CD4-positive, alpha-beta T cell treated with Interleukin-12 subunit alpha and Interleukin-12 subunit beta, for 1 hour (primary cell): ENCODE results near the gene RPS6KC1.
"Not testable (repeated sequence)": the region's sequence is repeated elsewhere in the genome, so short reads cannot be mapped to it uniquely, and the experiment has no call there.

Experiments
- DNase-seq: peaks from one replicate; pipeline ENCODE4 v3.0.0-alpha.2; 2020

The RPS6KC1 gene

DNA sequence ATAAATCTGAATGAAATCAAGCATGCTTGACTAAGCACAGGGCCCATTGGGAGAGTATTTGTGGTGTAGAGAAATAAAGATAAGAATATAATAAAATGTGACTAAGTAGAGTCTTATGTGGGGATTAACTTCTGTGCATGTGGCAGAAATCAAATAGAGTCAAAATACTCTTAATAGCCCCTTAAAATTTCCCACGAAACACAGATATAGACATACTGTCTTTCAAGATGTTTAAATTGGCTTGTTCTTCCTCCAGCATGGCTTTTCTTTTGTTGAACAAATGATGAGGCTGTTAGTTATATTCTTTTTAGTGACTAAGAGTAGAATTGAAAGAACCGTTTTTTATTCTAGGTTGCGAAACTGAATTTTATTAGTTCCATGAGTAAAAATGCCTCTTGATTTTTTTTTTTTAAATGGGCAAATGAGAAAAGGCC, 112.3 kb downstream of the RPS6KC1 start:
- DNase-seq, result no peak

DNA sequence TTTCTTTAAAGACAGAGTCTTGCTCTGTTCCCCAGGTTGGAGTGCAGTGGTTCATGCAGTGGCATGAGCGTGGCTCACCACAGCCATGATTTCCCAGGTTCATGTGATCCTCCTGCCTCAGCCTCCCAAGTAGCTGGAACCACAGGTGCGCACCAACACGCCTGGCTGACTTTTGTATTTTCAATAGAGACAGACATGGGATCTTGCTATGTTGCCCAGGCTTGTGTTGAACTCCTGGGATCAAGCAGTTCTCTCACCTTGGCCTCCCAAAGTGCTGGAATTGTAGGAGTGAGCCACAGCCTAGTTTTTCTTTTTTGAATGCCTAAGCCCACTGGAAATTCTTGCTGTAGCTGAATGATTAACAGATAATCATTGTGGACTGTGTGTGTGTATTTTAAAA, 113.5 kb downstream of the RPS6KC1 start:
- no peak for DNase-seq

DNA sequence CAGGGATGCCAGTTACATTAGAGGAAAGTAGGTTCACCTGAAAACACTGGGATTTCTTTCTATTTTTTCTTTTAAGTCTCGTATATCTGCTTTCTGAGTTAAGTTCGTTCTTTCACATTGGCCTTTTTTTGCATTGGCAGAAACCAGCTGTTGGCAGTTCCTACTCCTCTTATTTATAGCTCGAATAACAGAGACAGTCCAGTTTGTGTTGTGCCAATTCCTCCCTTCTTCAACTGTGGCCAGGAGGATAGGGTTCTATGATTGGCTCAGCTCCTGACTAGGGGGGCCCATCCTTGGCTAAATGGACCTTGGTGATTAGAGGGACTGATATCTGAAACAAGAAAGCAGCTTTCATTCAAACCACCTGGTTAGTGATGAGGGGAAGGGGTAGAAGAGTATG, 115.8 kb downstream of the RPS6KC1 start:
- no peak for DNase-seq

DNA sequence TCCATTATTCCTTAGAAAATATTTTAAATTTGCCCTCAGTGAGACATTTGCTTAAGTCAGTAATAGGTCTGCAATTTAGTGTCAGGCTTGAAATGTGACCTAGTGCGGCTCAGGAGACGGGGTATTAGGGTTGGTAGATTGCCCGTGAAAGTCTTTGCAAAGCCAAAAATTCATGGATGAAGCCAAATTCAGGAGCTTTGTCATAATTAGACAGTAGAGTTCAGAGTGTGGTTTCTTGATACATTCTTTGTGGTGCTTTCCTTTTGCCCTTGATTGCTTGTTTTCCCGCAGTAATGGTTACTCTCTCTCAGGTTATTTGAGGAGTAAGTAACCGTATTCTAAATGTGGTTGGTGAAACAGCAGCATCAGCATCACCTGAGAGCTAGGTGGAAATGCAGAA, 120.7 kb downstream of the RPS6KC1 start:
- DNase-seq, result no peak

DNA sequence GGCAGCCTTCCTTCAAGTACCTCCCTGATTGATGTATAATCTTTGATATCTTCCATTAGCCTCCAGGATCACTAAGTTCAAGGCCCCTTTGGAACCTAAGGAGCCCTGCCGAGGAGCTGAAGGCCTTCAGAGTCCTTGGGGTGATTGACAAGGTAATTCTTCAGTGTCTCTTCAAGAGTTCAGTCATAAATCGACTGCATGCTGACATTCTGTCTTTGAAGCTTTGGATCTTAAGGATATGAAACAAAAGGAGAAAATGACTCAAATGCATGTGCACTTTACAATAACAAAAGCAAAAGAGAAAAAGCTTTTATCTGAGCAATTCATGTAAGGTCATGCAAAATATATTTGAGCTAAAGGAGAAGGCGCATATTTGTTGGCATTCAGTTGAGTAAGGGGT, 125.3 kb downstream of the RPS6KC1 start:
- no peak for DNase-seq

DNA sequence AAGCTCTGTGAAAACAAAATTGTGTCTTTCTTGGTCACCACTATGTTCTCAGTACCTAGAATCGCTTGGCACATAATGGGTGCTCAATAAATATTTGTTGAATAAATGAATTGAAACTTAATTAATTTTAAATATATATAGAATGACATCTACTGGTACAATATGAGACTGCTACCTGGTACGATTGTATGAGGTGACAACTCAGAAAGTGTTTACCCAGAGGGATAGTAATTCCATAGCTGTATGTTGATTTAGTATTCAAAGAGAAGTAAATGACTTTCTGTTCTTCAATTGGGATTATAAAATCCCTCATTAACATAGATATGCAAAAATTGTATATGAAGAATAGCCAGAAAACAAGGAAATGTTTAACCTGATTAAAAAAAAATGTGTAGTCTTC, 128.7 kb downstream of the RPS6KC1 start:
- no peak for DNase-seq

DNA sequence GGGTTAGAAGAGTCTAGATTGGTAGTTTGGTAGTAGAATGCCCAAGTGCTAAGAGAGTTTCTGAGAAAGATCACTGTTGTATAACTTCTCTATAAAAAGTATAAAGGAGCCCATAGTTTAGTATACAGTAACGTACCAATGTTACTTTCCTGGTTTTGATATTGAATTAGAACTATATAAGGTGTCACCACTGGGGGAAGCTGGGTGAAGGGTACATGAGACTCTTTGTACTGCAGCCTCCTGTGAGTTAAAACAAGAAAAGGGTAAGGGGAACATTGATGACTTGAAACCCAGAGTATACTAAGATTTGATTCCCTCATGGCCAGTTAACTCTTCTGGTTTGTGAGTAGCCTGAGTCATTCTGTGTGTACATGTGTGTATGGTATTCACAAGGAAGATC, 129.8 kb downstream of the RPS6KC1 start:
- DNase-seq, result no peak

DNA sequence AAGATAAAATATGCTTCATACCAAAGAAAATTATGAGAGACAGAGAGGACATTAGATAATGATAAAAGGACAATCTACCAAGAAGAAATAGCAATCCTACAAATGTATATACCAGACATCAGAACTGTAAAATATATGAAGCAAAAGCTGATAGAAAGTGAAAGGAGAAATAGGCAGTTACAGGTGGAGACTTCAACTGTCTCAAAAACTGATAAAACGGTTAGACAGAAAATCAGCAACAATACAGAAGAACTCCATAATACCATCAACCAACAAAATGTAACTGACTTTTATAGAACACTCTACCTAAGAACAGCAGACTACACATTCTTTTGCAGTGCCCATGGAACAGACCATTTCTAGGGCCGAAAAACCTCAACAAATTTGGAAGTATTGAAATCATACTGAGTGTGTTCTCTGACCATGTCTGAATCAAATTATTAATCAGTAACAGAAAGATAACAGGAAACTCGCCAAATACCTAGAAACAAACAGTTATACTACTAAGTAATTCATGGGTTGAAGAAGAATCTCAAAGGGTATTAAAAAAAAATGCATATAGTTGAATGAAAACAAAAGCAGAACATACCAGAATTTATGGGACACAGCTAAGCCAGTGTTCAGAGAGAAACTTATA, 132.1 kb downstream of the RPS6KC1 start:
- no peak for DNase-seq

DNA sequence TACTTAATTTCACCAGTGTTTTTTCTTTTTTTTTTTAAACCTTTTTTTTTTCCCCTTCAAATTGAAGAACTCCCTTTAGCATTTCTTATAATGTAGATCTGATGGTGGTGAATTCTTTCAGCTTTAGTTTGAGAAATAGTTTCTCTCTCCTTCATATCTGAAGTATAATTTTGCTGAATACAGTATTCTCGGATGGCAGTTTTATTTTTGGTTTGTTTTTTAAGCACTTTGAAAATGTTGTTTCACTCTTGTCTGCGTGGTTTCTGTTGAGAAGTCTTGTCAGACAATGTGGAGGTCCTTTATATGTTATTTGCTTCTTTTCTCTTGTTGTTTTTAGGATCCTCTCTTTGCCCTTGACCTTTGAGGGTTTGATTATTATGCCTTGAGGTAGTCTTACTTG, 135.1 kb downstream of the RPS6KC1 start:
- no peak for DNase-seq

DNA sequence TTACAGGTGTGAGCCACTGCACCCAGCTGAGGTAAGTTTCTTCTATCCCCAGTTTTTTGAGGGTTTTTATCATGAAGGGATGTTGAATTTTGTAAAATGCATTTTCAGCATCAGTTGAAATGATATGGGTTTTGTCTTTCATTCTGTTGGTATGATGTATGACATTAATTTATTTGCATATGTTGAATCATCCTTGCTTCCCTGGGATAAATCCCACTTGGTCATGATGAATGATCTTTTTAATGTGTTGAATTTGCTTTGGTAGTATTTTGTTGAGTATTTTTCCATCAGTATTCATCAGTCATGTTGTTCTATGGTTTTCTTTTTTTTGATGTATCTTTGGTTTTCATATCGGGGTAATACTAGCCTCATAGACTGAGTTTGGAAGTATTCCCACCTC, 141.0 kb downstream of the RPS6KC1 start:
- DNase-seq, result no peak

DNA sequence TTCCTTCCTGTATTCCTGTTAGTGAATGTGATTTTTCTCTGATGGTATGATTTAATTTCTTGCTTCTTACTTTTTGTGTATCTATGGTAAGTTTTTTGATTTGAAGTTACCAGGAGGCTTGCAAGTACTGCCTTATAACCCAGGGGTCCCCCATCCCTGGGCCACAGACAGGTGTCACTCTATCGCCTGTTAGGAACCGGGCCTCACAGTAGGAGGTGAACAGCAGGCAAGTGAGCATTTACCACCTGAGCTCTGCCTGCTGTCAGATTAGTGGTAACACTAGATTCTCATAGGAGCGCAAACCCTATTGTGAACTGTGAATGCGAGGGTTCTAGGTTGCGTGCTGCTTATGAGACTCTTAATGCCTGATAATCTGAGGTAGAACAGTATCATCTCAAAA, 143.3 kb downstream of the RPS6KC1 start:
- DNase-seq, result no peak

DNA sequence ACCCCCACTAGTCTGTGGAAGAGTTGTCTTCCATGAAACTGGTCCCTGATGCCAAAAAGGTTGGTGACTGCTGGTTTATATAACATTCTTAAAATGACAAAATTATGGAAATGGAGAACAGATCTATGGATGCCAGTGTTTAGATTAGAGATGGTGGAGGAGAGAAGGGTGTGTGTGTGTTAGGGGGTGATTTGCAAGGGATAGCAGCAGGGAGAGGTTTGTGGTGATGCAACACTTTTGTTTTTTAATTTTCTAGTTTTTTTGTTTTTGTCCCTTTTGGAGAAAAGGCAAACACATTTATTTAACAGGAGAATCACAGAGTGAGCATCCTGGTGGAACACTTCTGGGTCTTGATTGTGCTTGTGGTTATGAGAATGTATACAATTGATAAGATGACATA, 143.8 kb downstream of the RPS6KC1 start:
- no peak for DNase-seq

DNA sequence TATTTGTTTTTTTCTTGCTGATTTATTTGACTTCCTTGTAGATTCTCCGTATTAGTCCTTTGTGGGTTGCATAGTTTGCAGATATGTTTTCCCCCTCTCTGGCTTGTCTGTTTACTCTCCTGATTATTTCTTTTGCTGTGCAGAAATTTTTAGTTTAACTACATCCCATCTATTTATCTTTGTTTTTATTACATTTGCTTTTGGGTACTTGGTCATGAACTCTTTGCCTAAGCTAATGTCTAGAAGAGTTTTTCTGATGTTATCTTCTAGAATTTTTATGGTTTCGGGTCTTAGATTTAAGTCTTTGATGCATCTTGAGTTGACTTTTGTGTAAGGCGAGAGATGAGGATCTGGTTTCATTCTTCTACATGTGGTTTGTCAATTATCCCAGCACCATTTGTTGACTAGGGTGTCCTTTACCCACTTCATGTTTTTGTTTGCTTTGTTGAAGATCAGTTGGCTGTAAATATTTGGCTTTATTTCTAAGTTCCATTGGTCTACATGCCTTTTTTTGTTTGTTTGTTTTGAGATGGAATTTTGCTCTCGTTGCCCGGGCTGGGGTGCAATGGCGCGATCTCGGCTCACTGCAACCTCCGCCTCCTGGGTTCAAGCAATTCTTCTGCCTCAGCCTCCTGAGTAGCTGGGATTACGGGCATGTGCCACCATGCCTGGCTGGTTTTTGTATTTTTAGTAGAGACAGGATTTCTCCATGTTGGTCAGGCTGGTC, 145.4 kb downstream of the RPS6KC1 start:
- not testable (repeated sequence) for DNase-seq

DNA sequence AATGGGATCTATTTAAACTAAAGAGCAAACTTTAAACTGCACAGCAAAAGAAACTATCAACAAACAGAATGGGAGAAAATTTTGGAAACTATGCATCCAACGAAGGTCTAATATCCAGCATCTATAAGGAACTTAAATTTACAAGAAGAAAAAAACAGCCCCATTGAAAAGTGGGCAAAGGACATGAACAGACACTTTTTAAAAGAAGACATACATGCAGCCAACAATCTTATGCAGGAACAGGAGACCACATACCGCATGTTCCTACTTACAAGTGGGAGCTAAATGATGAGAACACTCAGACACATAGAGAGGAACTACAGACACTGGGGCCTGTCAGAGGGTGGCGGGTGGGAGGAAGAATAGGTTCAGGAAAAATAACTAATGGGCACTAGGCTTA, 149.6 kb downstream of the RPS6KC1 start:
- no peak for DNase-seq

DNA sequence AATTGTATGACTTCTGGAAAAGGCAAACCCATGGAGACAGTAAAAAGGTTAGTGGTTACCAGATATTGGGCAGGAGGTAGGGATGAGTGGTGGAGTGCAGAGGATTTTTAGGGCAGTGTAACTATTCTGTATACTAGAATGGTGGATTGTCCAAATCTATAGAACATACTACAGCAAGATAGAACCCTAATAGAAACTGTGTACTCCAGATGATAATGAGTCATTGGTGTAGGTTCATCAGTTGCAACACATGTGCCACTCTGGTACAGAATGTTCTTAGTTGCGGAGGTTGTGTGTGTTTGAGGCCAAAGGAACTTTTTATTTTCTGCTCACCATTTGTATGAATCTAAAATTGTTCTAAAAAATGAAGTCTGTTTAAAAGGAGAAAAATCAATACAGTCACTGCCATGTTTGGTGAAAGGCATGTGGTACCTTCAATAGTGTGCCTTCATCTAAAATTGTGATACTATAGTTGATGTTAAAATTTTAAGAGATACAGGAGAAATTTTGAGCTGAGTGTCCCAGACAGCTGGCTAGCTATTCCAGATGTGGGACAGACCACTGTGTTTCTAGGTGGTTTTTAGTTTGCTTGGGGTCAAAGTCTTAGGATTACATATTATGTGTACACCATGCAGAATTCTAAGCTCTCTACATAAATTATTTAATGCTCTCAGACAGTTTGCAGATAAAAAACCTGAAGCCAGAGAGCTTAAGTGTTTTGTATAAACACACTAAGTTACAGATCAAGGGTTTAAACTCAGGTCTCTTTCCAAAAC, 150.5 kb downstream of the RPS6KC1 start:
- no peak for DNase-seq

DNA sequence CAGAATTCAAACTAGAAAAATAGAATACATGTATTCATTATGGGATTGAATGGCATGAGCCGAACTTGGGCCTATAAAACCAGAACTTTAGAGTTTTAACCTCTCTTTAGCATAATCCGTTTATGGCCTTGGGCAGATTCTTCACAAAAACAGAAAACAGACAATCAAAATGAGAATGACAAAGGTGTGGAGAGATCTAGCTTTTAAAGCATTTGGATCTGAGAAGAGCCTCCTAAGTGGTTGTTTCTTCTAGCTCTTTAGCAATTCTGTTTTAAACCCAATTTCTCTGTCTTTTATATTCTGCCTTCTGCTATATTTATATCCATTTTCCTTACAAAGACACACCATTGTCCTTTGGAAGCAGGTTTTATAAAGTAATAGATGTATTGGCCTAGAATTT, 160.2 kb downstream of the RPS6KC1 start:
- DNase-seq, result no peak

DNA sequence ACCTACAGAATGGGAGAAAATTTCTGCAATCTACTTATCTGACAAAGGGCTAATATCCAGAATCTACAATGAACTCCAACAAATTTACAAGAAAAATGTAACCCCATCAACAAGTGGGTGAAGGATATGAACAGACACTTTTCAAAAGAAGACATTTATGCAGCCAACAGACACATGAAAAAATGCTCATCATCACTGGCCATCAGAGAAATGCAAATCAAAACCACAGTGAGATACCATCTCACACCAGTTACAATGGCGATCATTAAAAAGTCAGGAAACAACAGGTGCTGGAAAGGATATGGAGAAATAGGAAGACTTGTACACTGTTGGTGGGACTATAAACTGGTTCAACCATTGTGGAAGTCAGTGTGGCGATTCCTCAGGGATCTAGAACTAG, 168.0 kb downstream of the RPS6KC1 start:
- DNase-seq, result not testable (repeated sequence)

DNA sequence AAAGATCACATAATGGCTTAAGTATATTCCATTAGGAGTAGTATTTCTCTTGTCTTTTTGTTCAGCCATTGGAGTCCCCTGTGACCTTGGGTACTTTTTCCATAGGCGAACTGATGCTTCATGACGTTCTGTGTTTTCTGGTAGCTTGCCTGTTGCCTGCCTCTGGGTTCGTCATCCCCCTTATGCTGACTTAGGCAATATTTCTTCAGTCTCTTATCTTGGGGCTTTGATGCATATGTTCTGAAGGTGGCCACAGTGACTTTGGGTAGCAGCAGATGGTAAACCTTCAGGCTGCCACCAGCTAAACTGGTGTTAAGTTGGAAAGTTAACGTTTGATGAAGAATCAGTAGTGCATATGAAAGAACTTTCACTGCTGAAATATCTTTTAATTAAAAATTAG, 170.2 kb downstream of the RPS6KC1 start:
- no peak for DNase-seq

DNA sequence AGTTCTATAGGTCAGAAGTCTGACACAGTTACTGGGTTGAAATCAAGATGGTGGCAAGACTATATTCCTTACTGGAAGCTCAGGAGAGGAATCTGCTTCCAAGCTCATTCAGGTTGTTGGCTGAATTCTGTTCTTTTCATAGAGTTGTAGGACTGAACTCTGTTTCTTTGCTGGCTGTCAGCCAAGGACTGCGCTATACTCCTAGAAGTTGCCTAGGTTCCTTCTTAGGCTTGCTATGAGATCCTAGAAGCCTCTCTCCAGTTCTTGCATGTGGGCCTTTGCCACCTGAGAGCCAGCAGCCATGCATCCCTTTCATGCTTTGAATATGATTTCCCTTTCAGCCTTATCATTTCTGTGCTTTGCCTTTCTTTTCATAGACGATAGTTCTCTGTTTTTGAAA, 176.4 kb downstream of the RPS6KC1 start:
- no peak for DNase-seq

DNA sequence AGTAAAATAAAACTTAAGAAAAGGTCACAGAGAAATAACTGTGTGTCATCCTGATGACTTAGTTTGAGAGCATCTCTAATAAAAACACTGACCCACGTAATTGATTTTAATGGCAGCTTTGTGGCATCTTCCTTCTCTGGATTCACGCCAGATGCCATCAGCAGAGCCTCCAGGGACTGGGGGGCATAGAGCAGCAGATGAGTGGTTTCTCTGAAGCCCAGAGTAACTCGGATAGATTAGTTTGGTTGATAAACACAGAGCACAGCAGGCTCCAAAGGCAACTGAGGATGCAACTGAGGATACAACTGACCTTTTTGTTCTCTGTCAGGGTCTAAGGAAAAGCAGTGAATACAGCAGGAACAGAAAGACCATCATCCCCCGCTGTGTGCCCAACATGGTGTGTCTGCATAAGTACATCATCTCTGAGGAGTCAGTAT, 180.8 kb downstream of the RPS6KC1 start:
- DNase-seq, result no peak

DNA sequence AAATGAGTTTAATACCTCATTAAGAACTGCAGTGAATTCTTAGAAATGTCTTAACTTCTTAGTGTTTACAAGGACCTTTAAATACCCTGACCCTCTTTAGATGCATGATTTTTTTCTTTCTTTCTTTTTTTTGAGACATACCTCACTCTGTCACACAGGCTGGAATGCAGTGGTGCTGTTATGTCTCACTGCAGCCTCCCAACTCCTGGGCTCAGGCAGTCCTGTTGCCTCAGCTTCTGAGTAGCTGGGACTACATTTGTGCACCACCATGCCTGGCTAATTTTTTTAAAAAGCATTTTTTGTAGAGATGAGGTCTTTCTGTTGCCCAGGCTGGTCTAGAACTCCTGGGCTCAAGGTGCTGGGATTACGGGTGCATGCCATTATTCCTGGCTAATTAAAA, 191.8 kb downstream of the RPS6KC1 start:
- no peak for DNase-seq

DNA sequence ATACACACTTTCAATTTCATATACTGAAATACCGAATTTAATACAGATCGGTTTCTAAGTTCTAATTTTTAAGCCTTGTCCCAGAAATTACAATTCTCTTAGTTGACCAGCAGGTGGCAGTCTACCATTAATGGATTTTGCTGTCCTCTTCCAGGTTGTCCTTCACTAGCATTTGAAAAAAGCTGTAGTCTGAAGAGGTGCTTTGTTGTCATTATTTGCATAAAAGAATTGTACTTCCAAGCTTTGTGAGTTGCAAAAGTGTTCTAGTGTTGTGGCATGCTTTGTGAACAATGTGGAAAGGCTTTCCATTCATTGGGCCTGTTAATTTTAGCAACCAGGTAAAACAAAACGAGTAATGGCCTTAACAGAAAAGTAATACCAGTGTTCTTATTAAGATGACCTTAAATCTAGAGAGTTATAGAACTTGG, 193.6 kb downstream of the RPS6KC1 start:
- peak; percentile 35 for DNase-seq

DNA sequence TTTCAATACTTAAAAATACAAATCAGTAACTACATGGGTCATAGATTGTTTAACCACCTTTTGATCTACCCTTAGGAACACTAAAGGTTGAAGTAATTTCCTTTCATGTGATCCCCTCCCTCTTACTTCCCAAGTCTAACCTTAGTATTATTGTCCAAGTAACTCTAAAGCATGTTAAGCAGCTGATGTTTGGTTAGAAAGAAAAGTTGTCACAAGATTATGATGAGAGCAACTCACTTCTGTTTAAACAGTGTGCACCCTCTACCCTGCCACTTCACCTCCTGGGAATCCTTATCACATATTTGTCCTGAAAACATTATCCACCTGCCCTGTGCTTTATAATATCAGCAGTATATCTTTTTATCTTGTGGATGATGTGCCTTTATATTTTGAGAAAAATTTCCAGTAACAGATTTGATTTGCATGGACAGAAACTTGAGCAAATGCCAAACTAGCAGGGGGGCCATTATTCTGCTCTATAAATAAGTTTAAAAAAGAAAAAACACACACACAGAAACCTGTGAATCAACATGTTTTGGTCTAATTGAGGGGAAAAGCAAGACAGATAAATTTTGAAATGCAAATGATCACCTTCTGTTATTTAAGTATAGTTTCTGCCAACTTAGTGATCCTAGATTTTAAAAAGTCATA, 194.3 kb downstream of the RPS6KC1 start:
- no peak for DNase-seq

DNA sequence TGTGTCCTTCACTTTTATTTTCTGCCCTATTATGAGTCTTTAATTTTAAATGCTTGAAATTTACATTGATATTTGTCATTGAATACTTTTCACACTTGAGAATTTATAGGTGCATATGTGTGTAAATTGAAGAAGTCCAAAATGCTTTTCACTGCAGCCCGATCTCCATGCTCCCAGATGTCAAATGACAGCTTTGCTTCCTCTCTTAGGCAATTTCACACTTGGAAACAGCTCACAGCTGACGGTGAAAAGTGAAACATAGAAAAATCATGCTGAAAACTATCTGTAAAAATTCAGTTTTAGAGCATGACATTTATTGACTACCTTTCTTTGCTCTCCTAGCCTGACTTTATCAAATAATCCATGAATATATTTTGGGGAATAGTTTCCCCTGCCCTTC, 196.0 kb downstream of the RPS6KC1 start:
- DNase-seq, result no peak
